HK-2 (cell line): ENCODE measurements around the gene RPL21.
"Not testable (repeated sequence)": the region's sequence is repeated elsewhere in the genome, so short reads cannot be mapped to it uniquely, and the experiment has no call there.

Experiments
- DNase-seq: peaks from one replicate; pipeline ENCODE4 v3.0.0-alpha.2; 2018; ENCODE audit not compliant: unreplicated experiment

Gene RPL21

DNA sequence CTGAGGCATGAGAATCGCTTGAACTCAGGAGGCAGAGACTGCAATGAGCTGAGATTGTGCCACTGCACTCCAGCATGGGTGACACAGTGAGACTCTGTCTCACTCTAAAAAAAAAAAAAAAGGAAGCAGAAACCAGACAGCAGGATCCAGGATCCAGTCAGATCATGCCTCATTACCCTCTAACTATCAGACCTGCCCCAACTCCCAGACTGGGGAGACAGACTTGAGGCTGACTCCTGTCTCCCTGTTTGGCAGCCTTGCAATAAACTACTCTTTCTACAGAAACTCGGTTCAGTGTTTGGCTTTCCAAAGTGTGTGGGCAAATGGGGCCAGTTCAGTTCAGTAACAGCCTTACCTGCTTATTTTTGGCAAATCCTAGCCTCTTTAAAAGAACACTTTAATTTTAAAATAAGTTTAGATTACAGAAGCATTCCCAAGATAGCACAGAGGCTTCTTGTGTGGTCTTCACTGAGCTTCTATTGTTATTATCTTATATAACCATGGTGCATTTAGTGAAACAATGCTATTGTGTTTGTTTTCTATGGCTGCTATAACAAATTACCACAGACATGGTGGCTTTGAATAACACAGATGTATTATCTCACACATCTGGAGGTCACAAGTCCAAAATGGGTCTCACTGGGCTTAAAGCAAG, 37.8 kb downstream of the RPL21 start:
- no peak for DNase-seq

DNA sequence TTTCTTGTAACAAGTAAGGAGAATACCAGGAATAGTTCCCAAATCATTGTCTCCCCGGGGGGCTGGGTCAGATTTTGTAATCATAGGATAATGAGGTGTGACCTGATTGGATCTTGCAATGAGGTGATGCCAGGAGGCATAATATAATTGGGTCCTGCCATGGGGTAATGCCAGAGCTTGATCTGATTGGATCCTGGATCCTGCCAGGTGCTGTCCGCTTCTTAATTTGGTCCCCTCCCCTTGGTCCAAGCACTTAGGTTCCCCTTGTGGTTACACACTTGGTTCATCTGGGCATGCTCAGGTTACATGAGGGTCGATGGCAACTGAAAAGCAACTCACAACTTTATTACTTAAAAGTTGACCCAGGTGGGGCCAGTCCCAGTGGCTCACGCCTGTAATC, 39.4 kb downstream of the RPL21 start:
- DNase-seq: no peak

DNA sequence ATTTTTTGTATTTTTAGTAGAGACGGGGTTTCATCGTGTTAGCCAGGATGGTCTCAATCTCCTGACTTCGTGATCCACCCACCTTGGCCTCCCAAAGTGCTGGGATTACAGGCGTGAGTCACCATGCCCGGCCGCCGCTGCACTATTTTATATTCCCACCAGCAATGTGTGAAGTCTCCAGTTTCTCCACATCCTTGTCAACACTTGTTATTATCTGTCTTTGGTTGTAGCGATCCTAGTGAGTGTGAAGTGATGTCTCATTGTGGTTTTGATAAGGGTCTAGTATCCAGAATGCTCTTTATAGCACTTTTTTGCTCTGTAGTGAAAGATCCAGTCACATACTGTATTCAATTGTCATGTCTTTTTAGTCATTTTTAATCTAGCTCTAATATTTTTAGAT, 40.6 kb downstream of the RPL21 start:
- not testable (repeated sequence) for DNase-seq

DNA sequence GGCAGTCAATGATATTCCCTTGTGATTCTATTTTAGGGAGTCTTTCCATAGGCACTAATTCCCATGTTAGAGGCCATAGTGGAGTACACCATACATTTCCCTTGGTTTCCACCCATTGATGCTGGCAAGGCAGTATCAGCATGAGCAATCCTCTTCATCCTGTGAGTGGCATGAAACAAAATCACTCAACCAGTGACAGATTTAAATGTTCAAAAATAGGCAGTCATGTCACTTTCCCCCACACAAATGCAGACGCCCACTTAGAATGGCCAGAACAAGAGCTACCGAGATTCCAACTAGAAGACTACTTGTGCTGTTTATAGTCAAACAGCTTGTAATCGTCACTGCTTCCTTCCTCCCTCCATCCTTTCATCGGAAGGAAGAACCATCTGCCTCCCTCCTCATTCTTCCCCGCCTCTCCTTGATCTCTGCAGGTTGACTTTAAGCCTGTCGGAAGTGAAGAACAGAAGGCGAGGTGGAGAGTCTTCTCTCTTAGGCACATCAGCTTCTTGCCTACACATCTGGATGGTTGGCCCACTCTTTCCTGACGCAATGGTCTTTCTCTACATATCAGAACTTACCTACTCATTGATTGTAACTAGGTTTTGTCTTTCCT, 41.8 kb downstream of the RPL21 start:
- DNase-seq: no peak

DNA sequence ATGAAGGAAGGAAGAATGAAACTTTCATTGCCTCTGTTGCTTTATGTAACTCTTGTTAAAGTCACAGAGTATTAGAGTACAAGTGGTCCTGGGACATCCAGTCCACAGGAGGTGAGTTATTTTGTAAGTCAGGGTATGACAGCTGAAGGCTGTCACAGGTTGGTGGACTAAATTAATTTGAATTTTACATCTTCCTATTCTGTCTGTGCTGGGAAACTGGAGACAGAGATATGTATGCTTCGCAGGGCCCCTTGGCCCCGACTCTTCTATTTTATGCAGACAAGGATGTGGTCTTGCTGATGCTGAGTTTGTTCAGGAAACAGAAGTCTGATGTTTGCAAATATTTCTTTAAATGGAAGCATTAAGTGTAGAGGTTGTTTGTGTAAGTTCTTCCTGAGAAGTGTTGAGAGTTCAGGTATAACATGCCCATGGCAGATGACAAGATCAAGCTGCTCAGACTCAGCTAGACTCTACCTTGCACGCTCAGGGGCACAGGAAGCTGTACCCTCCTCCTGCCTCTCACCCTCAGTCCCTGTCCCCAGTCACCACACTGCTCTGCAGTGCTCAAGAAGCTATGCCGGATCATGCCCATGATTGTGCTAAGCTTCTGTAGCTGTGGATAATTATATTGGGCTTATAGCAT, 42.6 kb downstream of the RPL21 start:
- no peak for DNase-seq

DNA sequence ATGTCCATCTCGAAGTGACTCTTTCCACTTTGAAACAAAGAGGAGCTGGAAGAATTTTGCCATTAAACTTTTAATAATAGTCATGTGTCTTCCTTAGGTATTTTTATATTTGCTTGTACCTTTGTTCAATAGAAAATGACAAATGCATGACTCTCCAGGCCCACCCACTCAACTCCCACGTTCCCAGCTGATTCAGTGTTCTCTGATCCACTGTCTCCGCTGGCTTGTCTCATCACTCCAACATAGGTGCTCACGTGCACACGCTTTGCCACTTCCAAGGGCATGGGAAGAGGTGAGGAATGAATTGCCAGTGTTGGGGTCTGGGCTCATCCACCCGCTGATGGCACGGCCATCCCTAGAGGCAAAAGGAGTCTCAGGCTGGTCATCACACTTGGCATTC, 43.7 kb downstream of the RPL21 start:
- no peak for DNase-seq

DNA sequence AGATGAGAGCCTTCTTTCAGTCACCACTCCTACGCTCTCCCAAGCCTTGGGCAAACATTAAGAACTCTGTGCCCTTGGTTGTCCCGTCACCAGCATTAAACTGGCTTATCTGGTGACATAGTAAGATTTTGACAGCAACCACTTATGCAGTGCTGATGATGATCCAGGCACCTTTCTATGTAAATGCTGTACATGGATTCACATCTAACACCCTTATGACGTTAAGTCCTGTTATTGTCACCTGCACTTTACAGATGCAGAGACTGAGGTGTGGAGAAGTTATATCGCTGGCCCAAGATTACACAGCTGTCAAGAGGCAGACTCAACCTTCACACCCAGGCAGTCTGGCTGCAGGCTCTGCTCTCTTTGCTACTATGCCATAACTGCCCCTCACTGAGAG, 44.3 kb downstream of the RPL21 start:
- no peak for DNase-seq

DNA sequence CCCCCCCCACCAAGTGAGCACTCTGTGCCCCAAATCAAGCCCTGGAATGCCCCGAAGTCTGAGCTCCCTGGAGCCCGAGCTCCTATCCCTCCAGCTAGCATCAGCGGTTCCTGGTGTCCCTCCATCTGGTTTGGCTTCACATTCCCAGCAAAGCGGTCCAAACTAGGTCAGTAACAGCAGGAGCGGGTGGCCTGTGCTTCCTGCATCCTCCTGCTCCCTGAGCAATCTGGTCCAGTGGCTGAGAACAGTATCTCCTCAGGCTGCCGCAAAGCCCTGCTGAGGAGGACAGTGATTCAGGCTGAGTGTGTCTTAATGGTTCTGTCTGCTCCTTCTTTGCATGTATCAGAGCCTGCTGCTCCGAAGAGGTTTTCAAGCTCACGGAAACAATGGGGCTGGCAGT, 45.1 kb downstream of the RPL21 start:
- DNase-seq: no peak

DNA sequence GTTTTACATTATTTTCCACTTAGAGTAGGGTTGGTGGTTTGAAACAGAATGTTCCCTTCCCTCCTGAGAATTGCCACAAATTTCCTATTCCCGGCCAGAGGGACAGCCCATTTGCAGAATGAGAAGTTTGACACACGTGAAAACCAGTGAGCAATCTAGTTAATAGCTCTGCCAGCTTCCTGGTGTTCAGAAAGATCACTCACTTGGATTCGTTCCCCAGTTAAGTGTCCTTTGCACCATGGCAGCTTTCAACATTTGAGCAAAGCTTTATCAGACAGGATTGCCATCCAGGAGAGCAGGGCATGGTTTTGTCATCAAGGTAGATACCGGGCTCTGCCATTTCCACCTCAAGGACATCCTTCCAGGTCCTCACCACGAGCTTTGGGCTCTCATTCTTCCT, 47.5 kb downstream of the RPL21 start:
- DNase-seq: no peak

DNA sequence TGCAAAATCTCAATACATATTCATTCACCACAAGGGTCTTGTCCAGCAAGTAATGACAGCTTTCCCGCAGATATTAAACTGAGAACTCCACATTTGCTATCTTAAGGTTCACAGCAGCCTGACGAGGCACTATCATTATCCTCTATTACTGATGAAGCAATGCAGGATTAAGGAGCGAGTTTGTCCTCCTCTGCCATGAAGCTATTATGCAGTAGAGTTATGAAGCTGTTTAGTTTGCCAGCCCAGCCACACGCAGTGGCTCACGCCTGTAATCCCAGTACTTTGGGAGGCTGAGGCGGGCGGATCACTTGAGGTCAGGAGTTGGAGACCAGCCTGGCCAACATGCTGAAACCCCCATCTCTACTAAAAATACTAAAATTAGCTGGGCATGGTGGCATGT, 49.0 kb downstream of the RPL21 start:
- not testable (repeated sequence) for DNase-seq

DNA sequence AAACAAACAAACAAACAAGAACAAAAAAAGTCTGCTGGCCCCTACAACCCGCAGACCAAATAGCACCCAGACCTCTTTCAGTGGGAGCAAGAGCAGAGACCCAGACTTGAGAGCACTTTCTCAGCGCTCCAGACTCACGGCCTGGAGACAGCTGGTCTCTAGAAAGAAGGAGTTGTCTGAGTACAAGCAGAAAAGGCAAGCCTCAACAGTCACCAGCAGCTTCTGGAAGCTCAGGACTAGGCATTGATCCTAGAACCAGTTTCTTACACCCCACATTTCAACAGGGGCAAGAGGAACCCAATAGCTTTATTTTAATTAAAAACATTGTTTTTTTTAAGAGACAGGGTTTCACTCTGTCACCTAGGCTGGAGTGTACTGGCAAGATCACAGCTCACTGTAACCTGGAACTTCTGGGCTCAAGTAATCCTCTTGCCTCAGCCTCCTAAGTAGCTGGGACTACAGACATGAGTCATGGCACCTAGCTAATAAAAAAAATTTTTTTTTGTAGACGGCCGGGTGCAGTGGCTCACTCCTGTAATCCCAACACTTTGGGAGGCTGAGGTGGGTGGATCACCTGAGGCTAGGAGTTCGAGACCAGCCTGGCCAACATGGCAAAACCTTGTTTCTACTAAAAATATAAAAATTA, 49.7 kb downstream of the RPL21 start:
- DNase-seq: no peak

DNA sequence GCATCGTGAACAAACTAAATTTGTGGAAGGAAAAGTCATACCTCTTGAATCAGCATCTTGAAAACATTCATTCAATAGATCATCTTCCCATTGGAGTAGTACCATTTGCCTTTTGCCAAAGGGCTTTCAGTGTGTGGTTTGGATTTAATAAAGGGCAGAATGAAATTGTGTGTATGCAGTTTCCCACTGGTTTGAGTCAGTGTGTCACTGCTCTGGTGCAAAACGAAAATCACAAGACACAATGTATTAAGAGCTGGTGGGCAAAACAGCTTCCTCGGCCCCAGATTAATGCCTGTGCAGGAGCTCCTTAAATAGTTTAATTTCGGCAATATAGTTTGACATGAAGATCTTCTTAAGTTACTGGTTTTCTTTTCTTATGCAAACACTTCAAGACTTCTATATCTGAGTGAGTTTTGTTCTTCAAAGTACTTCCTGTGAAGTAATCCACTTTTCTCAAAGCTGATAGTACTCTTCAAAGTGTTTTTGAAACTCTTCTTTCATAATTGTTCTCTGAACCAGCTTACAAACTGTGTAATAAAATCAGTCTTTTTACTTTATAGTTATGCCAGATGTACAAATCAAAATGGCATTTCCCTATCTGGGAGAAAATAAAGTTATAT, 51.4 kb downstream of the RPL21 start:
- DNase-seq: no peak

DNA sequence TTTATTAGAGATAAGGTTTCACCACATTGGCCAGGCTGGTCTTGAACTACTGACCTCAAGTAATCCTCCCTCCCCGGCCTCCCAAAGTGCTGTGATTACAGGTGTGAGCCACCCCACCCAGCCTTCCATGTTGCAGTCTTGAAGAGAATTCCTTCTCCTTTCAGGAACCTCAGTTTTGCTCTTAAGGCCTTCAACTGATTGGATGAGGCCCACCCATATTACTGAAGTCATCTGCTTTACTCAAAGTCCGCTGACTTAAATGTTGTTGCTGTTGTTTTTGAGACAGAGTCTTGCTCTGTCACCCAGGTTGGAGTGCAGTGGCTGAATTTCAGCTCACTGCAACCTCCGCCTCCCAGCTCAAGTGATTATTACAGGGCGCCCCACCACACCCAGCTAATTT, 52.7 kb downstream of the RPL21 start:
- no peak for DNase-seq

DNA sequence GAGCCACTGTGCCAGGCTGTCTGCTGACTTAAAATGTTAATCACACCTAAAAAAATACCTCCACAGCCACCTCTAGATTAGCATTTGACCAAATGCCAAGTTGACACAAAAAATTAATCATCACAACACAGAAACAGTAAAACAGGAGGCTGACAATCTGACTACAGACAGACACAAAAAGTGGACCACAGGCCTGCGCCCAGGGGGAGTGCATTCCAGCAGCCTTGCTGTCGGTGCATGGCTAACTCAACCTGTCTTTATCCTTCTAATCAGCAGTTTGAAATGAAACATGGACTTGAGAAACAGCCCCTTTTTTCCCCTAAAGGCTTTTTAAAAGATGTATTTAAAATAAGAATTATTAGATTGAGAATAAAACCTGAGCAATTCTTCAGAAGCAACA, 53.3 kb downstream of the RPL21 start:
- no peak for DNase-seq
